ENCODE data around the gene ZNF646.
A peak's percentile ranks its signal among the peaks of the same experiment; 100 is the strongest.

ZNF646 gene, protein sequence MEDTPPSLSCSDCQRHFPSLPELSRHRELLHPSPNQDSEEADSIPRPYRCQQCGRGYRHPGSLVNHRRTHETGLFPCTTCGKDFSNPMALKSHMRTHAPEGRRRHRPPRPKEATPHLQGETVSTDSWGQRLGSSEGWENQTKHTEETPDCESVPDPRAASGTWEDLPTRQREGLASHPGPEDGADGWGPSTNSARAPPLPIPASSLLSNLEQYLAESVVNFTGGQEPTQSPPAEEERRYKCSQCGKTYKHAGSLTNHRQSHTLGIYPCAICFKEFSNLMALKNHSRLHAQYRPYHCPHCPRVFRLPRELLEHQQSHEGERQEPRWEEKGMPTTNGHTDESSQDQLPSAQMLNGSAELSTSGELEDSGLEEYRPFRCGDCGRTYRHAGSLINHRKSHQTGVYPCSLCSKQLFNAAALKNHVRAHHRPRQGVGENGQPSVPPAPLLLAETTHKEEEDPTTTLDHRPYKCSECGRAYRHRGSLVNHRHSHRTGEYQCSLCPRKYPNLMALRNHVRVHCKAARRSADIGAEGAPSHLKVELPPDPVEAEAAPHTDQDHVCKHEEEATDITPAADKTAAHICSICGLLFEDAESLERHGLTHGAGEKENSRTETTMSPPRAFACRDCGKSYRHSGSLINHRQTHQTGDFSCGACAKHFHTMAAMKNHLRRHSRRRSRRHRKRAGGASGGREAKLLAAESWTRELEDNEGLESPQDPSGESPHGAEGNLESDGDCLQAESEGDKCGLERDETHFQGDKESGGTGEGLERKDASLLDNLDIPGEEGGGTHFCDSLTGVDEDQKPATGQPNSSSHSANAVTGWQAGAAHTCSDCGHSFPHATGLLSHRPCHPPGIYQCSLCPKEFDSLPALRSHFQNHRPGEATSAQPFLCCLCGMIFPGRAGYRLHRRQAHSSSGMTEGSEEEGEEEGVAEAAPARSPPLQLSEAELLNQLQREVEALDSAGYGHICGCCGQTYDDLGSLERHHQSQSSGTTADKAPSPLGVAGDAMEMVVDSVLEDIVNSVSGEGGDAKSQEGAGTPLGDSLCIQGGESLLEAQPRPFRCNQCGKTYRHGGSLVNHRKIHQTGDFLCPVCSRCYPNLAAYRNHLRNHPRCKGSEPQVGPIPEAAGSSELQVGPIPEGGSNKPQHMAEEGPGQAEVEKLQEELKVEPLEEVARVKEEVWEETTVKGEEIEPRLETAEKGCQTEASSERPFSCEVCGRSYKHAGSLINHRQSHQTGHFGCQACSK (N-terminal part only)

GRCh38 chr16:31073970-31074813 is at the start of gene ZNF646, which contains the start of gene ZNF668:
Gene ZNF646, plus strand, starts transcription at chr16:31074422. Its CDS starts 1,903 bp downstream, at chr16:31076325.
Gene ZNF668, minus strand, starts transcription at chr16:31074240. Its CDS starts 9,781 bp downstream, at chr16:31064459.
- in situ Hi-C loops (cut with MboI; ENCODE audit: low sequenced_read_pairs) = no loop called here
- Histone ChIP-seq H3K4me1 (peaks cover 7% of the 10 kb centered on the region; the same call in 1 of the 2 replicates), H3K36me3 (replicated peaks) (peaks cover 23% of the 10 kb centered on the region), H3K9me3 (no peaks in the 10 kb centered on the region), H3K4me3 (peak within 1 kb of the TSS; percentile 92), H3K27me3 (ENCODE audit: low read depth) (no peaks in the 10 kb centered on the region)
- peak; percentile 98 to 99 for DNase-seq (ENCODE audit: low spot score in 2 of 2)

GRCh38 chr16:31025339-31025738 is 48.9 kb upstream of the ZNF646 start:
- DNase-seq (ENCODE audit: low spot score in 2 of 2) = no peak
- H3K4me1 ChIP-seq = no peaks in the 10 kb centered on the region
- no peak overlapping the region for H3K4me3 ChIP-seq
- no peaks in the 10 kb centered on the region for H3K36me3 ChIP-seq (replicated peaks)
- no peaks in the 10 kb centered on the region for H3K27me3 ChIP-seq (ENCODE audit: low read depth)
- no peaks in the 10 kb centered on the region for H3K9me3 ChIP-seq
- in situ Hi-C loops (cut with MboI; ENCODE audit: low sequenced_read_pairs) = no loop called here

- DNase-seq (ENCODE audit: low spot score in 2 of 2) = no peak
- Histone ChIP-seq H3K36me3 (replicated peaks) (no peaks in the 10 kb centered on the region), H3K27me3 (ENCODE audit: low read depth) (no peaks in the 10 kb centered on the region), H3K9me3 (no peaks in the 10 kb centered on the region), H3K4me1 (peaks cover 4% of the 10 kb centered on the region), H3K4me3 (no peak overlapping the region)
- in situ Hi-C loops (cut with MboI; ENCODE audit: low sequenced_read_pairs) = no loop called here
Measured at GRCh38 chr16:31029272-31029671, 45.0 kb upstream of the ZNF646 start.

DNA sequence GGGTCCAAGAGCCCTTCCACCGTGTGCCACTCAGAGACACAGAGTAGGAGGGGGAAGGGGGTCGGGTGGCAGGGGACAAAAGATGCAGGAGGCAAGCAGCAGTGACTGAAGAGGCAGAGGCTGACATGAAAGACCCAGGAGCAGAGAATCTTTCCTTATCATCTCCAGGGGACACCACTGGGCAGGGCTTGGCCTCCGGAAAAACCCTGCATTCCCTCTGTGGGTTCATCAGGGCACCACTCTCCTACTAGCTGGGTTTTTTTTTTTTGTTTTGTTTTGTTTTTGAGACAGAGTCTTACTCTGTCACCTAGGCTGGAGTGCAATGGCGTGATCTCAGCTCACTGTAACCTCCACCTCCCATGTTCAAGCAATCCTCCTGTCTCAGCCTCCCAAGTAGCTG is 42.9 kb upstream of the ZNF646 start:
- Histone ChIP-seq H3K4me3 (no peak overlapping the region), H3K36me3 (replicated peaks) (no peaks in the 10 kb centered on the region), H3K4me1 (peaks cover 6% of the 10 kb centered on the region), H3K27me3 (ENCODE audit: low read depth) (no peaks in the 10 kb centered on the region), H3K9me3 (no peaks in the 10 kb centered on the region)
- in situ Hi-C loops (cut with MboI; ENCODE audit: low sequenced_read_pairs) = no loop called here
- no peak for DNase-seq (ENCODE audit: low spot score in 2 of 2)

GRCh38 chr16:31032736-31033708 is 41.2 kb upstream of the ZNF646 start, which contains the start of gene STX4:
Gene STX4, plus strand, starts transcription at chr16:31033558. Its CDS starts 248 bp downstream, at chr16:31033806.
- no peaks in the 10 kb centered on the region for H3K9me3 ChIP-seq
- peak within 1 kb of the TSS; percentile 68 for H3K4me3 ChIP-seq
- peaks cover 6% of the 10 kb centered on the region for H3K4me1 ChIP-seq
- no peaks in the 10 kb centered on the region for H3K27me3 ChIP-seq (ENCODE audit: low read depth)
- in situ Hi-C loops (cut with MboI; ENCODE audit: low sequenced_read_pairs) = no loop called here
- no peaks in the 10 kb centered on the region for H3K36me3 ChIP-seq (replicated peaks)
- peak; percentile 88 to 98 for DNase-seq (ENCODE audit: low spot score in 2 of 2)

GRCh38 chr16:31033709-31034492 is 40.3 kb upstream of the ZNF646 start:
- DNase-seq (ENCODE audit: low spot score in 2 of 2) = peak; percentile 79 to 93
- no peaks in the 10 kb centered on the region for H3K36me3 ChIP-seq (replicated peaks)
- H3K9me3 ChIP-seq = no peaks in the 10 kb centered on the region
- H3K4me1 ChIP-seq = peaks cover 6% of the 10 kb centered on the region
- H3K4me3 ChIP-seq = peak overlapping the region; percentile 68
- in situ Hi-C loops (cut with MboI; ENCODE audit: low sequenced_read_pairs) = no loop called here
- no peaks in the 10 kb centered on the region for H3K27me3 ChIP-seq (ENCODE audit: low read depth)

DNA sequence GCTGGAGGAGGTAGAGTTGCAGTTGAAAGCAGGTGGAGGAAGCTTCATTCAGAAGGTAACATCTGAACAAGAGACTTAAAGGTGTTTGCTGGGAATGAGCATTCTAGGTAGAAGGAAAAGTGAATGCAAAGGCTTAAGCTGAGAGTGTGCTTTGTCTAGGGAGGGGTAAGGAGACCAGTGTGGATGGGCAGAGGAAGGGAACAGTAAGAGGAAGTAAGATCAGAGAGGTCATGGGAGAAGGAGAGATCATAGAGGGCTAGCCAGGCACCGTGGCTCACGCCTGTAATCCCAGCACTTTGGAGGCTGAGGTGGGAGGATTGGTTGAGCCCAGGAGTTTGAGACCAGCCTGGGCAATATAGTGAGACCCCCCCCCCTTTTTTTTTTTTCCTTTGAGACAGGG is 37.5 kb upstream of the ZNF646 start:
- H3K27me3 ChIP-seq (ENCODE audit: low read depth) = no peaks in the 10 kb centered on the region
- no peaks in the 10 kb centered on the region for H3K36me3 ChIP-seq (replicated peaks)
- H3K4me1 ChIP-seq = peaks cover 6% of the 10 kb centered on the region
- no peak for DNase-seq (ENCODE audit: low spot score in 2 of 2)
- in situ Hi-C loops (cut with MboI; ENCODE audit: low sequenced_read_pairs) = no loop called here
- no peaks in the 10 kb centered on the region for H3K9me3 ChIP-seq
- H3K4me3 ChIP-seq = no peak overlapping the region

DNA sequence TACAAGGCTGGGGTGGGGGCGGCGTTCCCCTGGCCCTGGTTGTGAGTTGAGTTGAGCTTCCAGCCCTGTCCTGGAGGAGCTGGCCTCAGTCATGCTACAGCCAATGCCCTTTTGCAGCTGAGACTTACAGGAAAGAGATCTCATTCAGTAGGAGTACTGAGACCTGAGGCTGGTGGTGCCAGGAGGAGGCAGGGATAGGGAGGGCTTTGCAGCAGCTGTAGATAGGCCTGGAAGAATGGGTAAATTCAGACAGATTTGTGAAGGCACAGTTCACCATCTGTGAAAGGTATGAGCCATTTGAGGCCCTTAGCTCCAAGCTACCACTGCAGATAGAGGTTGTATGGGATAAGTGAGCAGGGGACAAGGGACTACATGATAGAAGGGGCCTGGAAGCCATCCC is 35.2 kb upstream of the ZNF646 start:
- no peaks in the 10 kb centered on the region for H3K36me3 ChIP-seq (replicated peaks)
- H3K9me3 ChIP-seq = no peaks in the 10 kb centered on the region
- H3K4me3 ChIP-seq = no peak overlapping the region
- in situ Hi-C loops (cut with MboI; ENCODE audit: low sequenced_read_pairs) = no loop called here
- H3K27me3 ChIP-seq (ENCODE audit: low read depth) = no peaks in the 10 kb centered on the region
- no peak for DNase-seq (ENCODE audit: low spot score in 2 of 2)
- peaks cover 3% of the 10 kb centered on the region; the same call in 1 of the 2 replicates for H3K4me1 ChIP-seq

- H3K27me3 ChIP-seq (ENCODE audit: low read depth) = no peaks in the 10 kb centered on the region
- H3K9me3 ChIP-seq = no peaks in the 10 kb centered on the region
- no peak overlapping the region for H3K4me3 ChIP-seq
- in situ Hi-C loops (cut with MboI; ENCODE audit: low sequenced_read_pairs) = no loop called here
- H3K4me1 ChIP-seq = no peaks in the 10 kb centered on the region
- H3K36me3 ChIP-seq (replicated peaks) = no peaks in the 10 kb centered on the region
- DNase-seq (ENCODE audit: low spot score in 2 of 2) = no peak
Measured at GRCh38 chr16:31042866-31043265, 31.4 kb upstream of the ZNF646 start.

DNA sequence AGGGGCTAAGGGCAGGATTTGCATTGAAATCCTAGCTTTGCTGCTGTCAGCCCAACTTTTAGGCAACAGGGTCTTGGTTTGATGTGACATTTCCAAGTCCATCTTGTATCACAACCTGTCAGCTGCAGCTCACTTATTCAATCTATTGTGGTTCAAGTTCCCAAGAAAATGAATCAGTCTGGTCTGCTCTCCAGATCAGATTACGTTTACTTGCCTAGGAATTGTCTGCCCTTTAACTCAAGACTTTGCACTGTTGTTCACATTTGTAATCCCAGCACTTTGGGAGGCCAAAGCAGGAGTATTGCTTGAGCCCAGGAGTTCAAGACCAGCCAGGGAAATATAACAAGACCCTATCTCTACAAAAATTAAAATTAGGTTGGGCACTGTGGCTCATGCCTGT is 30.9 kb upstream of the ZNF646 start:
- in situ Hi-C loops (cut with MboI; ENCODE audit: low sequenced_read_pairs) = no loop called here
- H3K4me1 ChIP-seq = no peaks in the 10 kb centered on the region
- H3K27me3 ChIP-seq (ENCODE audit: low read depth) = no peaks in the 10 kb centered on the region
- no peaks in the 10 kb centered on the region for H3K36me3 ChIP-seq (replicated peaks)
- no peak for DNase-seq (ENCODE audit: low spot score in 2 of 2)
- H3K4me3 ChIP-seq = no peak overlapping the region
- H3K9me3 ChIP-seq = no peaks in the 10 kb centered on the region

DNA sequence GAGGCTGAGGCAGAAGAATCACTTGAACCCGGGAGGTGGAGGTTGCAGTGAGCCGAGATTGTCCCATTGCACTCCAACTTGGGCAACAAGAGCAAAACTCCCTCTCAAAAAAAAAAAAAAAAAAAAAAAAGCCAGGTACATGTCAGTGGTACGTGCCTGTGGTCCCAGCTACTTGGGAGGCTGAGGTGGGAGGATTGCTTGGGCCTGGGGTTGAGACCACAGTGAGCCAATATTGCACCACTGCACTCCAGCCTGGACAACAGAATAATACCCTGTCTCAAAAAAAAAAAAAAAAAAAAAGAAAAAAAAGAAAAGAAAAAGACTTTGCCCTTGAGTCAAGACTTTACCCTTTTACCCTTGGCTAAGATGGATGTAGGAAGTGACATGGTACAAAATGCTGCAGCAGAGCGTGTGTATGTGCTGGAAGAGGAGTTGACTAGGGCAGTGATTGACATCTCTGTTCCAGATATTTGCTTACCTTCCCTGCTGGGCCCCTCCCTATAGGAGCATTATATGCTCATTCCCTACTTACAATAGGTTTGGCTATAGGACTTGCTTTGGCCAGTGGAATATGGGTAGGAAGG is 30.2 kb upstream of the ZNF646 start:
- Histone ChIP-seq H3K9me3 (no peaks in the 10 kb centered on the region), H3K4me1 (no peaks in the 10 kb centered on the region), H3K27me3 (ENCODE audit: low read depth) (no peaks in the 10 kb centered on the region), H3K4me3 (no peak overlapping the region), H3K36me3 (replicated peaks) (no peaks in the 10 kb centered on the region)
- in situ Hi-C loops (cut with MboI; ENCODE audit: low sequenced_read_pairs) = no loop called here
- no peak for DNase-seq (ENCODE audit: low spot score in 2 of 2)
